Endodermal cell (in vitro differentiated cells): ENCODE data around the gene BLACAT1. TPM values are rescaled to one million over a fixed set of nuclear protein-coding genes. Genes with fewer than 3 reads are reported as not detected.

Source experiments
- DNase-seq: peaks from one replicate; pipeline ENCODE4 v3.0.0-alpha.2; 2017
- H3K27ac ChIP-seq: 2 replicates; pipeline ENCODE4 v1.5.1; 2013; ENCODE audit warnings: mild to moderate bottlenecking, low read depth, low read length, moderate library complexity
- H3K27me3 ChIP-seq: 2 replicates; pipeline ENCODE4 v1.6.1; 2013; ENCODE audit warnings: mild to moderate bottlenecking, low read length, moderate library complexity; ENCODE audit not compliant: insufficient read depth, control insufficient read depth, poor library complexity, severe bottlenecking
- H3K36me3 ChIP-seq: 2 replicates; pipeline ENCODE4 v1.7.0; 2013; ENCODE audit warnings: mild to moderate bottlenecking, low read length, moderate library complexity; ENCODE audit not compliant: control insufficient read depth, insufficient read depth
- H3K4me1 ChIP-seq: one replicate; pipeline ENCODE4 v1.7.0; 2013; ENCODE audit warnings: low read length; ENCODE audit not compliant: control insufficient read depth, insufficient read depth
- H3K4me3 ChIP-seq: 2 replicates; pipeline ENCODE4 v1.5.1; 2013; ENCODE audit warnings: mild to moderate bottlenecking, low read length, moderate library complexity
- H3K9ac ChIP-seq: 2 replicates; pipeline ENCODE4 v1.6.1; 2013; ENCODE audit warnings: mild to moderate bottlenecking, low read length, moderate library complexity; ENCODE audit not compliant: poor library complexity, severe bottlenecking; ENCODE audit errors: extremely low read depth
- H3K9me3 ChIP-seq: 2 replicates; pipeline ENCODE4 v1.6.1; 2013; ENCODE audit warnings: mild to moderate bottlenecking, low read length, moderate library complexity; ENCODE audit not compliant: control insufficient read depth
- H3K27ac Mint-ChIP-seq: 2 replicates; pipeline ENCODE4 v1.8.0; 2020; ENCODE audit warnings: mixed read lengths
- H3K27me3 Mint-ChIP-seq: 2 replicates; pipeline ENCODE4 v1.8.0; 2021; ENCODE audit warnings: mild to moderate bottlenecking, mixed read lengths; ENCODE audit not compliant: insufficient read depth
- H3K36me3 Mint-ChIP-seq: 2 replicates; pipeline ENCODE4 v1.8.0; 2020; ENCODE audit warnings: low read depth, mixed read lengths
- H3K4me1 Mint-ChIP-seq: 2 replicates; pipeline ENCODE4 v1.8.0; 2020; ENCODE audit warnings: mixed read lengths
- H3K4me3 Mint-ChIP-seq: 2 replicates; pipeline ENCODE4 v1.8.0; 2020; ENCODE audit warnings: mild to moderate bottlenecking, moderate library complexity, mixed read lengths
- H3K9me3 Mint-ChIP-seq: 2 replicates; pipeline ENCODE4 v1.8.0; 2020; ENCODE audit warnings: mild to moderate bottlenecking, mixed read lengths
- CTCF ChIP-seq: fragments of 200-600 bp; sonication (generic); conservative IDR thresholded peaks from 2 replicates; pipeline ENCODE4 v1.5.0; 2021; ENCODE audit warnings: antibody characterized with exemption, mild to moderate bottlenecking
- WGBS, 2 experiments: methylation state at CpG; one replicate each; pipeline versions ENCODE4 v1.1.5 to v1.1.7; 2013; ENCODE audit warnings: missing lambda C conversion rate in 2 of 2, mixed read lengths in 1 of 2; ENCODE audit not compliant: insufficient coverage in 1 of 2, insufficient read length in 1 of 2; 5-methylcytosine and 5-hydroxymethylcytosine counted together
- total RNA-seq, 2 donors: library from RNA; stranded (reverse); fragmentation: NEBNext Ultra II Directional in 1 of 2; extraction: Animal tissue kit (Norgen Biotek cat#: 25700) in 1 of 2; gene quantifications; 2 replicates in 1 of 2; 3 replicates in 1 of 2; pipeline ENCODE4 v1.2.1, GENCODE V29; 2021

BLACAT1 gene
- total RNA-seq, 2 donors from 2014 or later = 7.4 to 7.6 TPM

DNA sequence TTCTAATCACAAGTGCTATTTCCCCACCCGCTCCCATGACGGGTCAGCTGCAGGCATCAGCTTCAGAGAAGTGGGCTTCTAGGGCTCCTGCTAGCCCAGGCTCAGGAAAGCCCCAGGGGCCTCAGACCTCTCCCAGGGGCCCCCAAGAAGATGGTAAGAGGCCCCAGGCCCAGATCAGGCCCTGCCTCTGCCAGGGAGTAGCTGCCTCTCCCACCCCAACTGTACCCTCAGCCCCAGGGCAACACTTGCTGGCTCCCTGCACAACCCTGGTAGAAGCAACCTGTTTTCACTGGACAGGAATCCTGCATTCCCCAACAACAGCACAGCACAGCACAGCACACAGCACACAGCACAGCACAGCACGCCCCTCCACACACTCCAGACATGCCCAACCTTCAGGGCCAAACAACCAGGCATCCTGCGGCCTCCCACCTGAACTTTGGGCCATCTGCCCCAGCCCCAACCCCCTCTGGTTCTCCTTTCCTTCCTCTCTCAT, 6.5 kb downstream of the BLACAT1 start:
- Histone ChIP-seq H3K4me1 (peaks cover 51% of the 10 kb centered on the region), H3K27ac (peak overlapping the region; percentile 59), H3K36me3 (peaks cover 7% of the 10 kb centered on the region), H3K9me3 (no peaks in the 10 kb centered on the region), H3K9ac (no peak overlapping the region), H3K27me3 (no peaks in the 10 kb centered on the region), H3K4me3 (peak overlapping the region; percentile 76)
- Mint-ChIP-seq H3K27me3 (no peaks in the 10 kb centered on the region), H3K27ac (peak overlapping the region; percentile 89), H3K36me3 (peaks cover 13% of the 10 kb centered on the region), H3K9me3 (no peaks in the 10 kb centered on the region), H3K4me1 (peaks cover 74% of the 10 kb centered on the region), H3K4me3 (peak overlapping the region; percentile 64)
- WGBS, 2 experiments = 42 to 61% methylated on average over 2 to 4 of the region's 4 CpGs
- no peak for TF ChIP-seq CTCF
- peak; percentile 75 for DNase-seq

- Histone ChIP-seq H3K9ac (no peak overlapping the region), H3K27me3 (no peaks in the 10 kb centered on the region), H3K9me3 (no peaks in the 10 kb centered on the region), H3K27ac (peak overlapping the region; percentile 8), H3K36me3 (peaks cover 2% of the 10 kb centered on the region), H3K4me3 (peak overlapping the region; percentile 76), H3K4me1 (peaks cover 57% of the 10 kb centered on the region)
- Mint-ChIP-seq H3K4me3 (peak overlapping the region; percentile 64), H3K27me3 (no peaks in the 10 kb centered on the region), H3K9me3 (no peaks in the 10 kb centered on the region), H3K36me3 (peaks cover 13% of the 10 kb centered on the region), H3K27ac (peak overlapping the region; percentile 89), H3K4me1 (peaks cover 77% of the 10 kb centered on the region)
- peak; percentile 81 for DNase-seq
- TF ChIP-seq CTCF = no peak
- 44 to 54% methylated on average over 5 to 6 of the region's 6 CpGs for WGBS, 2 experiments
Measured at GRCh38 chr1:205448540-205449253, 7.1 kb downstream of the BLACAT1 start.

- Histone ChIP-seq H3K36me3 (no peaks in the 10 kb centered on the region), H3K27ac (peak overlapping the region; percentile 8), H3K9ac (no peak overlapping the region), H3K27me3 (no peaks in the 10 kb centered on the region), H3K4me1 (peaks cover 60% of the 10 kb centered on the region), H3K4me3 (peak overlapping the region; percentile 76), H3K9me3 (no peaks in the 10 kb centered on the region)
- 47 to 55% methylated on average over 12 to 19 of the region's 19 CpGs for WGBS, 2 experiments
- H3K4me3 Mint-ChIP-seq = peak overlapping the region; percentile 64
- no peaks in the 10 kb centered on the region for H3K9me3 Mint-ChIP-seq
- peak overlapping the region; percentile 91 for H3K27ac Mint-ChIP-seq
- peak; percentile 89 for DNase-seq
- peaks cover 6% of the 10 kb centered on the region for H3K36me3 Mint-ChIP-seq
- H3K27me3 Mint-ChIP-seq = no peaks in the 10 kb centered on the region
- H3K4me1 Mint-ChIP-seq = peaks cover 83% of the 10 kb centered on the region
- TF ChIP-seq CTCF = no peak
Measured at GRCh38 chr1:205447457-205448341, 8.1 kb downstream of the BLACAT1 start.
